ENCODE results near the gene TPT1.

Gene TPT1

DNA sequence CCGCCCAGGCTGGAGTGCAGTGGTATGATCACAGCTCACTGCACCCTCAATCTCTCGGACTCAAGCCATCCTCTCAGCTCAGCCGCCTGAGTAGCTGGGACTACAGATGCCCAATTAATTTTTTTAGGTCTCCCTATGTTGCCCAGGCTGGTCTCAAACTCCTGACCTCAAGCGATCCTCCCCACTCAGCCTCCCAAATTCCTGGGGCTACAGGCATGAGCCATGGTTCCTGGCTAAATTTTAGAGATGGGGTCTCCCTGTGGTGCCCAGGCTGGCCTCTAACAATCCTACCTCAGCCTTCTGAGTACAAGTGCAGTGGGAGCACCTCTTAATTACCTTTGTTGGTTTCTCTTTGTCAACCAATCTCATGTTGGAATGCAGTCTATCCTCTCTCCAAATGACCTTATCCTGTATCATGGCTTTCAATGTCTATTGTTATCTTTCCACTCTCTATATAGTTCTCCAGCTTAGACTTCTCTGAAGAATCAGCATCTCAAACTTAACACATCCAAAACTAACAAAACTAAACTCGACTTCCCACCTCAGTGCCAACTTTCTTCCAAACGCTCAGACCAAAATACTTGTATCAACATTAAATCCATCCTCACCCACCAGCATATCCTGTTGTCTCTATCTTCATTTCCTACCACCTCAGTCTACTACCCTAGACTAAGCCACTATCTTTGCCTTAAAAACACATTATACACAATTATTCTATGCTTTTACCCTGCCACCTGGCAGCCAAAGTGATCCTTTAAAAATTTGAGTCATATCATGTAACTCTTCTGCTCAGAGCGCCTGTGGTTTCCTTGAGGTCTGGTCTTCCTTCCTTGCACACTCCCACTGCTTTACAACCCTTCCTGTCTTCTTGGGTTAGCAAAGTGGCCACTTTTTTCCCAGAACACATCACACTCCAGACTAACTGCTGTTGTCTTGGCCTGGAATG is 6.7 kb downstream of the TPT1 start:
- no peak for DNase-seq (ENCODE audit: low spot score)

DNA sequence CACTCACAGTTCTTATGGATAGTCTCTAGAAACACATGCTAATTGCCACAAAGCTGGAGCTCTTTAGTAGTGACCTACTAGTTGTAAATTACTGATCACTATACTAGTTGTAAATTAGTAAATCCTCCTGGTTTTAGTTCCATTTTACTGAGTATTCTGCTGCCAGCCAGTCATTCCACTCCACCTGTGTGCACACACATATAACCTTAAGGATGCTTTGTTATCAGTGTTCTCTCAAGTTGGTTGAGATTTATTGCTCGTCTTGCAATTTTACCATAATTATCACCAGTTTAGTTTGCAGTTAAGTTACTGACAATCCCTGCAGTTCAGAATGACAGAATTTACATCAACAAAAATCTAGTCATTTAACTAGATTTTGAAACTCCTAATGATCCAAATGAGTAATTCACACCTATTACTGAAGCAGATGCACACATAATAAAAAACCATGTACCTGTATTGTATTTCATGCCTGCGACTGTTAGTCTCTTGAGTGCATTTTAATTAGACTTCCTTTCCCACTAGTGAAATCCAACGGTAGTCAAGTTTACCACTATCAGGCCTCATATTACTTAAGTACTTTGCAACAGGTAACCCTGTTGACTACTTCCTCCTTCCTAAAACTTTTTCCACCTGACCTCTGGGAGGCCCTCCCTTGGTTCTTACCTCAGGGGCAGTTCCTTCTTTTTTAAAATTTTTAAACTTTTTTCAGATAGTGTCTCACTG is 7.6 kb downstream of the TPT1 start:
- no peak for DNase-seq (ENCODE audit: low spot score)

DNA sequence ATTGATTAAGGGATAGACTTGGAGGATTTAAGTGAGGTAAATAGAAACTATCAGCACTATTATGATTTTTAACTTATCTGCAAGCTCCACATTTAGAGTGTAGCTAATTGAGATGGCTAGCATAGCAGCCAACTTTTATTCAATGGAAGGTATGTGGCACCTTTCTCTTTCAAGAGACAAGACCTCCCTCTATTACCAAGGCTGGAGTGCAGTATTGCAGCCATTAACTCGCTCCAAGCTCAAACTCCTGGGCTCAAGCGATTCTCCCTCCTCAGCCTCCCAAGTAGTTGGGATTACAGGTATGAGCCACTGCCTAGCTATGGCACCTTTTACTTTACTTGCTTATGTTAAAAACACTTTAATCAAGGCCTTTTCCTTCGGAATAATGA is 8.2 kb downstream of the TPT1 start:
- DNase-seq (ENCODE audit: low spot score), result no peak

DNA sequence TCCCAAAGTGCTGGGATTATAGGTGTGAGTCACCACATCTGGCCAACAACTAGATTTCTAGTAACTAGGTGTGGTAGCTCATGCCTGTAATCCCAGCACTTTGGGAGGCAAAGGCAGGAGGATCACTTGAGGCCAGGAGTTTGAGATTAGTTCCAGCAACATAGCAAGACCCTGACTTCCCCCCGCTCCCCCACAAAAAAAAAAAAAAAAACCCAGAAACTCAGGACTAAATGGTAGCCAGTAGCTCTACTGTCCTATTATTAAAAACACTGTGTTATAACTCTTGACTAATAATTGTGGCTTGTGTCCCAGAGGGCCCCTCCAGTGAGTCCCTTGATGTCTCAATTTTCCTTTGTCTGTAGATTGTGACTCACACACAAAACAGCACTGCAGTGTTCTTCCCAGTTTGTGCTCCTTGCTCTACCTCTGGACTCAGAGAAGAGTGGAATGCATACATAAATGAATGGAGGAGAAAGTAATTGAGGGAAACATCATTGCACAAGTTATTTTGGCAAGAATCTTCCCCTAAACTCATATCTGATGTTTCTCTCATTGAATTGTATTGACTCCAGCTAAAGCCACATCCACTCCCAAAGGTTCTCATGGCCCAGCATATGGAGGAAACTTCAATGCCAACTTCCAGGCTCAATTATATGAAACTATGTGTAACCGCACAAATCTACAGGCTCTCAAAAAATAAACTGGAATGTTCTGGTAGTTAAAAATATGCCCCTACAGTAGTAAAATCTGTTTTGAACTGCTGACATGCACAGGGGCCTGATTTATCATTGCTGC is 8.8 kb downstream of the TPT1 start:
- no peak for DNase-seq (ENCODE audit: low spot score)

DNA sequence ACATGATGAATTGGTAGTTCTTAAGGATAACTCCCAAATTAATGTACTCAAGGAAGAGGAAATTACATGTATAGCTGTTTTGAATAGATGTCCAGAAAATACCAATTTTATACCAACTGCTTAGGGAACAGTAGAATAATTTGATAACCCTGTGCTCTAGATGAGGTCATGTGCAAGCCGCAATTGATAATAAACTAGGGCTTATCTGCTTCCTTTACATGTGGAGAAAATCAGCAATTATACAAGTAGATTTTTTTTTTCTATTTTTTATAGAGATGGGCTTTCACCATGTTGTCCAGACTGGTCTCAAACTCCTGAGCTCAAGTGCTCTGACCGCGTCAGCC is 9.3 kb downstream of the TPT1 start:
- DNase-seq (ENCODE audit: low spot score), result no peak

DNA sequence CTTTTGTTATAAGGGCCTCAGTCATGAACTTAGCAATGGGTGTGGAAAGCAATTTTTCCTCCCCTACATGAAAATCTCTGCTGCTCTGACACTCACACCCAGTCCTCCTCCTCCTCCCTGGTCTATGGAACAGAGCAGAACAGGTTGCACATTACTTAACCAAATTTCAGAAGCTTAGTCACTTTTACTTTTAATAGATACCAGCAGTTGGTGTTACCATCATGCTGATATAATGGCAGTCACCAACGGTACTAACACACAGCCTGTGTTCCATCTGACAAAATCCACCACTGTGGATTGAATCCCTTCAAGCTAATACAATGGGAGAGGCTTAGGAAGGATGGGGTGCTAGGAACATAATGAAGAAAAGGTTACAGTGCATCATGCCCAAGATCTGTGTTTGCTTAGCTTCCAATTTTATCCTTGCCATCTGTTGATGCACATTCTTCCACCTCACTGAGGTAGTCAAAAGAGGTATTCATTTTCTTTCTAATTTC is 9.8 kb downstream of the TPT1 start:
- peak; percentile 67 for DNase-seq (ENCODE audit: low spot score)

DNA sequence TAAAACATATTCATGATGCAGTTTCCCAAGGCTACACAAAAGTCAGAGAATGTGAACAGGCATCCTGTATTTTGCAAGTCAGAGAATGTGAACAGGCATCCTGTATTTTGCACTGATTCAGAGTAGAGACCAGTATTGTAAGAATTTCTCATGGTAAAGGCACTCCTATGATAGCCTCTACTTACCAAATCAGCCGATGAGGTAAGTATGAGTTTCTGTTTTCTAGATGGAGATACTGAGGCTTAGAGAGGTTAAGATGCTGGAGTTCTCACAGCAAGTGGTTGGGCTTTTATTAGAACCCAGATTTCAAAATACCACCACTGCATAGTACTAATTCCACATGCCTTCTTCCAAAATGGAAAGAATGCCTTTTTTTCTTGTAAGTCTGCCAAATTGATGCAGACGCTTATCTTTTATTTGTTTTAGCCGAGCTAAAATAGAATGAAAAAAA is 12.3 kb downstream of the TPT1 start:
- no peak for DNase-seq (ENCODE audit: low spot score)

DNA sequence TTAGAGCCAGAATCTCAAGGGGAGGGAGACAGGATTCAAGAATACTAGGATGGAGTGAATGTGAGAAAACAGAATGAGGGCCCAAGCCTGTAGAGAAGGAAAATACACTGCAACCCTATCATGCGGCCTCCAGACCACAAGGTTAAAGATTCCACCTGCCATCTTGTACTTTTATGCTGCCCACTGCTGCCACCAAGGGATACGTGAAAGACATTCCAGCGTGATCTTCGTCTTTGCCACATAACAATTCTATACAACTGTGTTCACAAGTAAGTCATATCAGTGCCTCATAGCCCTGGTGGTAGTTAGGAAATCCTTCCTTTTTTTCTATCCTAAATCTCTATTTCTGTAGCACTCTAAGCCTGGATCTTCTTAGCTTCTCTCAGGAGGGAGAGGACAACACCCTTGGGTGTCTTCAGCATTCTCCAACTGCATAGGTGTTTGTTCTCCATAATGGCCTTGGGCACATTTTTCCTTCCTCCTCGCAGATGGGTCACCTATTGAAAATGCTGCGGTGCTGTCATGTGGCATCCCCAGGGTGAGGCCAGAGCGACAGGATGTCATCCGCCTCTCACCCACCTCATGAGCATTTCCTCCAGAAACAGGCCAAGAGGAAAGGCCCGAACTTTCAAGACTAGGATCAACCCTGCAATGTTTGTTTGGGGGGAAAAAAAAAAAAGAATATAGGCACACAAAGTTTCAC is 13.6 kb downstream of the TPT1 start:
- no peak for DNase-seq (ENCODE audit: low spot score)

DNA sequence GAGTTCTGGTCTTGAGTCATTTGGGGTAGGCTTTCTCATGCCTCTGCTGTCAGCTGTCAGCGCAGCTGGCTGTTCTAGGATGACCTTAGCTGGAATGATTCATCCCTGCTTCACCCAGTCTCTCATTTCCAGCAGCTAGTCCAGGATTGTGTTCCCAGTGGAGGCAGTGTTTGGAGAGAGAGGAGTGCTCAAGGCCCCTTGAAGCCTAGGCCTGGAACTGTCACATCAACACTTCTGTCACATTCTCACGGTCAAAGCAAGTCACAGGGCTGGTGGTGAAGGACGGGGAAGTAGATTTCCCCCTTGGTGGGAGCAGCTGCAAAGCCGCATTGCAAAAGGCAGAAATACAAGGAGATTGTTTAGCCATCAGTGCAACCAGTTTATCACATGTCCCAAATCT is 15.2 kb downstream of the TPT1 start:
- peak; percentile 55 for DNase-seq (ENCODE audit: low spot score)

DNA sequence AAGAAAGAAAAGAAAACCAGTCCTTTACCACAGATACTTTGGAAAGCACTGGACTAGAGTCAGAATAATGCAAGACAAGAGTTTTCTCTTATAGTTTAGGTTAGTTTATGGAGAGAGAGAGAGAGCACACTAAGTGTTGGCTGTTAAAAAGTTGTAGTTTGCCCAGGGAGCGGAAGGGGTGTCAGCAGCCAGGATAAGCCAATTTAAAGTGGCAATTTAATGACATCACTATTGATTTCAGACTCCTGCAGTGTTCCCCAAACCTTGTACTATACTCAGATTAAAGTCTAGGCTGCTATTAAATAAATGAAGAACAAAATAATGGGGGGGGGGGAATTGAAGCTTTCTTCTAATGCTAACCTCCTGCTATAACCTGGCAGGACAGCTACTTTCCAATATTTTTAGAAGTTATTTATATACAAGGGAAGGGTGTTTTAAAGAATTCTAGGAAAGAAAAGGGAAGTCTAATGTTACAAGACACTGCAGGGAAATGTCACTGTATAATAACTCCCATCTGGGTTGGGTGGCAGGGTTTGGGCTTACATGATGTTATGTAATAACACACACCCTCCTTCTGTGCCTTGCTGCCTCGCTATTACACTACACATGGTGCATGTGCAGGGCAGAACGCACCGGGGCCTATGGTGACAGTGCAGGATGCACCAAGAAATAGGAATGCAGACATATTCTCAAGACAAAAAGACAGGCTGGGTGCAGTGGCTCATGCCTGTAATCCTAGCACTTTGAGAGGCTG is 19.9 kb downstream of the TPT1 start:
- peak; percentile 35 for DNase-seq (ENCODE audit: low spot score)

DNA sequence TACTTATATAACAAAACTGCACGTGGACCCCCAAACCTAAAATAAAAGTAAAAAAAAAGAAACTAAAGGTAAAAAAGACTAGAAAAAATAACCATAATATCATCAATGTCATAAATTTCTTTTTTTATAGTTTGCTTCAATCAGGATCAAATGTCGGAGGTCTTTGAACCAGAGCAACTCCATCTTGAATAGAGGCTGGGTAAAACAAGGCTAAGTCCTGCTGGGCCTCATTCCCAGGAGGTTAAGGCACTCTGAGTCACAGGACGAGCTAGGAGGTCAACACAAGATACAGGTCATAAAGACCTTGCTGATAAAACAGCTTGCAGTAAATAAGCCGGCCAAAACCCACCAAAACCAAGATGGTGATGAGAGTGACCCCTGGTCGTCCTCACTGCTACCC is 24.0 kb downstream of the TPT1 start:
- no peak for DNase-seq (ENCODE audit: low spot score)

DNA sequence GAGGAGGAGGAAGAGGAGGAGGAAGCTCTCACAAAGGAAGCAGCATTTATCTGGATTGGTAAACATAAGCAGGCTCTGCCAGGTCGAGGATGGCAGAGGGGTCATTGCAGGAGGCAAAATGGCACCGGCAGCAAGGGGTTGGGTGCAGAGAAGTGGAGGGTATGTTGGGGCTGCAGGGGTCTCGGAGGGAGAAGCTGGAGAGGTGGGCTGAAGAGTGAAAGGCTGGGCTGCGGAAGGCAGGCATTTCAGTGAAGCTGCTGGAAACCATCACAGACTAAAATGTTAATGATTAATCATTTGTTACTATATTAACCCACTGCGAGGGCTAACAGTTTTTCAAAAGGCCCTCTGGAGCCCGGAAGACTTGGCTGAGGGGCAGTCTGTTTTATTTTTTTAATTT is 24.6 kb downstream of the TPT1 start:
- DNase-seq (ENCODE audit: low spot score), result no peak

DNA sequence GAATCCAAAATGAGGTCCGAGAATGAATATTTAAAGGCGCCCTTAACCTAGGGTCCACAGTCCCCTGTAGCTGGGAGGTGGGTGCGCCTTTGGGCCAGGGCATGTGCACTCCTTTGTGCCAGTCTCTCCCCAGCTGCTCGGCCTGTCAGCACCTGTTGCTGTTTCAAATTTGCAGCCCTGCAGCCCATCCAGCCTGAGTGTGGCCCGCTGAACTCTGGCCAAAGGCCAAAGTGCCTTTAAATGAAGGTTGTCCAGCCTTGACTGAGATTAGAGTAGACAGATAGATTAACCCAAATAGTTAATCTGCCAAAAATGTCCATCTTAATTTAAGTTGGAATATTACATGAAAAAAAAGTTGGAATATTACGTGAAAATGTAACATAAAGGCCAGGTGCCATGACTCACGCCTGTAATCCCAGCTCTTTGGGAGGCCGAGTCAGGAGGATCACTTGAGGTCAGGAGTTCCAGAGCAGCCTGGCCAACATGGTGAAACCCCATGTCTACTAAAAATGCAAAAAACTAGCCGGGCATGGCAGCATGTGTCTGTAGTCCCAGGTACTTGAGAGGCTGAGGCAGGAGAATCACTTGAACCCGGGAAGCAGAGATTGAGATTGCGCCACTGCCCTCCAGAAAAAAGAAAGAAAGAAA is 25.3 kb downstream of the TPT1 start:
- DNase-seq (ENCODE audit: low spot score), result no peak

DNA sequence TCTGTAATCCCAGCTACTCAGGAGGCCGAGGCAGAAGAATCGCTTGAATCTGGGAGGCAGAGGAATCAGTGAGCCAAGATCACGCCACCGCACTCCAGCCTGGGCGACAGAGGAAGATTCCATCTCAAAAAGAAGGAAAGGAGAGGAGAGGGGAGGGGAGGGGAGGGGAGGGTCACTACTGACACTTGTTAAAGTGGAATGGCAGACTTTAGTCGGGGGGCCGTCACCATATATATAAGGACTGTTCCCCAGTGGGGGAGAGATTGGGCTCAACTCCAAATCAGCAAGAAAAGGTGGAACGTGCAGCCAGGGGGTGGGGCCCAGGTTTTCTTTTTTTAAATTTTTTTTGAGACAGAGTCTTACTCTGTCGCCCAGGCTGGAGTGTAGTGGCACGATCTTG is 26.2 kb downstream of the TPT1 start:
- no peak for DNase-seq (ENCODE audit: low spot score)

DNA sequence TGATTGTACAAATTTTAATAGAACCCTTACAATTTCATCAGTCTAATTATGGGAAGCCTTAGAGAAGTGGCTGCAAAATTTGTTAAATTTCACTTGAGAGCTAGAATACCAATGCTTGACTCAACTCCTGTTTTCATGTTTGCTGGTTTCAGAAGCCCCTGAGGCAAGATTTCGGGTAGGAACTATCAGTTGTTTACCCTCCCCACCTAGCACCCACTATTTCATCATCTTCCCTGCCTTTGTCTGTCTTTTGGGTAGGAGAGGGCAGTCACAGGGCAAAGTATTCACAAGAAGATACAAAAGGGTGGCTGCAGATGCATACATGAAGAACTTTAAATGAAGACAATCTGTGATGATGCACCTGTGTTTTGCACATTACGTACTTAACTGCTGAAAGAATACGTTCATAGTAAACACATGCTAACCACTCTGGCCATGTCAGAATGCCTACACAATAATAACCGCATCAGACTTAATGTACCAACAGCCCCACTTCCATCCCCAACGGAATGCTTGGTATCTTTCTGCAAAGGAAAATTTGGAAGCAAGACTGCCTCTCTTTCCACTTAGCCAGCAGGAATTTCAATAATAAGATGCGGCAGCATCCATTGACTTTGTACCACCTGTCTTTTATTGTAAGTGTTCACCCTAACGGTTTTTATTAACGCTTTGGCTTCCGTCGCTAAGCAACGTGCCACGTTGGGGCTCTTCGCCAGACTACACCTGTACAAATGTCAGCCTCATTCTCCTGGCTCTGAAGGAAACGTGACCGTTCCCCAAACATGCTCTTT is 30.4 kb downstream of the TPT1 start:
- no peak for DNase-seq (ENCODE audit: low spot score)

DNA sequence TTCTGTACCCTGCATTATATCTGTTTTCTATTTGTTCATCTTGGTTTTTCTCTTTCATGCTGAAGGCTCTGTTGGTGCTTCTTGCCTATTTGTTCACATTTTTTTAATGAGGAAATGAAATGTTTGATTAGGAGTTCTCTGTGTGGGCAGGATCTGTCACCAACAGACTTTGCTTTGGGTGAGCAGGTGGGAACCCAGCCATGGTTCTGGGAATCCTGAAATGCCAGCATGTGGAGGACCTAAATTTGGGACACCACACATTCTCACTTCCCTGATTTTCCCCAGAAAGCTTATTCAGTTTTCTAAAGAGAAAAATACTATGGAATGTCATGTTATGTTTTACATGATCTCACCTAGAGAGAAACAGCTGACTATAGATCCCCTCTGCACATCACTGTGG is 34.0 kb downstream of the TPT1 start:
- DNase-seq (ENCODE audit: low spot score), result peak; percentile 64

DNA sequence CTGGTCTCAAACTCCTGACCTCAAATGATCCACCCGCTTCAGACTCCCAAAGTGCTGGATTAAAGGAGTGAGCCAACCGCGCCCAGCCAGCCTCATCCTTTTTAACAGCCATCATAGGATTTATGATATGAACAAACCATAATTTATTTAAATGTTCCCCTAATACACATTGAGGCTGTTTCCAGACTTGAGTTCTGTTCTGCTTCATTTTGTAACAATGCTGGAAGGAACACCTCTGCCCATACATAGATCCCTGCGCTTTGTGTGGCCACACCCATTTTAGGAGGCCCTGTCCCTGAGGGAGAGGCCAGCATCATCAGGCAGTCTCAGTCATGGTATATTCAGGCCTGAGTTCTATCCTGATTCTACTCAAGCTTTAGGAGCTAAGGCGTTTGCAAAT is 35.9 kb downstream of the TPT1 start:
- no peak for DNase-seq (ENCODE audit: low spot score)

DNA sequence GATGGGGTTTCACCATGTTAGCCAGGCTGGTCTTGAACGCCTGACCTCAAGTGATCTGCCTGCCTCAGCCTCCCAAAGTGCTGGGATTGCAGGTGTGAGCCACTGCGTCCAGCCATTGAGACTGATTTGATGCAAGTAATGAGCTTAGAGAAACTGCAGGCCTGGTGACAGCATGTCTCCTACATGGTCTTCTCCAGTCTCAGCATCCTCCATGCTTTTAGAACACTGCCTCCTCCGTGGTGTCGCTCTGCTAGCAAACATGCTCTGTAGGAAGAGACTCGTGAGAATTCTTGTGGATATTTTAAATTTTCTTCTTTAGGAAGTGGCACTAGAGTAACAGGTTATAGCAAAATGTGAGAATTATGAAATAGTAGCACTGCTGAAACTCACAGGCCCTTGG is 37.1 kb downstream of the TPT1 start:
- no peak for DNase-seq (ENCODE audit: low spot score)

DNA sequence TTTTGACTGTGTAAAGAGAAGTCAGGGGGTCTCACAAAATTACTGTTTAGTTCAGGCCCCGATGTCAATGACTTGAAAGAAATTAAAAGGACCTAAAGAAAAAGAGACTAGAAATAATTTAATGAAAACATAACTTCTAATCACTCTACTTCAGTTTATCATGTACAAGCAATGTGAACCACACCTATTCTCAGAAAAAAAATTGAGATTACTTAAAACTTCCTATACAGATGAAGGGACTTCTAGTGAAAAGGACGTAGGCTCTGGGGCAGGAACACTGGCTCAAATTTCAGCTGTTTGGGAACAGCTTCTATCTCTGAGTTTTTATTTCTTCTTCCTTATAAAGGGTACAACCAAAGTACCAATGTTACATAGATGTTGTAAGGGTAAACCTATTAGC is 38.0 kb downstream of the TPT1 start:
- no peak for DNase-seq (ENCODE audit: low spot score)

DNA sequence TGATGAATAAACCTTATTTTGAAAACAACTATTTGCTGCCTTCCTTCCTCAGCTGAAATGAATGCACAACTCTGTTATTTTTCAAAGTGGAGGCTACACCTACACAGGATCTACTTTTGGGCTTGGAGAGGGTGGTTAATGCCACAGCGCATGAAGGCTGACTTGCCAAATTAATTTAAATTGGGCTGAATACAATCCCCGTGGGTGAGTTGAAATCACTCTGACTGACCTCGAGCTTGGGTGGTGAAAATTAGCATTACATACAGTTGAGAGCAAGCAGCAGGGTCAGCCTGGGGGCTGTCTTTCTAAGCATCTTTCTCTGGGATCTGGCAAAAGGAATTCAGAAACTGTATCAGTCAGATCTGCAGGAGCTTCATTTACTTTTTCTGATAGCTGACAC is 38.5 kb downstream of the TPT1 start:
- no peak for DNase-seq (ENCODE audit: low spot score)
